ENCODE measurements around the gene ANAPC13. TPM values are rescaled to one million over a fixed set of nuclear protein-coding genes. Genes with fewer than 3 reads are reported as not detected.
A peak's percentile ranks its signal among the peaks of the same experiment; 100 is the strongest.

ANAPC13 gene
- total and polyA plus RNA-seq, 2 donors from 2014 or later = 55.3 to 160 TPM

DNA sequence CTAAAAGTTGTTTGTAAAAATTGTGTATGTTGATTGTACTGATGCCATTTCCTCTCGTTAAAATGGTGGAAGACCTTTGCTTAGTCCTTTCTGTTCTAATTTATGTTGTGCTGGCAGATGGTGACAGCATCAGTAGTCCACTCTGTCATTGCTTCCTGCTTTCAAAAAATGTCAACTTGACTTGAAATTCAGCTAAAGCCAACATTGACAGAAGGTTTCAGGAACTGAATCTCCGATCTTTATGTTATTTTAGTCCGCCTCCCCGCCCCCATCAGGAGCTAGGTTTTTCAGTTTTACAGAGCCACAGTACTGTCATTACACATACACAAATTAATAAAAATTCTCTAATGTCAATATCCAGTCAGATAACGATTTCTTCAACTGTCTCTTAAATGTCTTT is 1.6 kb upstream of the ANAPC13 start:
- Histone ChIP-seq H3K9ac (ENCODE audit: low read length in 3 of 3) (peak overlapping the region; percentile 37 to 85 (median 68)), H3K4me3 (ENCODE audit: low read length in 3 of 3) (peak overlapping the region; percentile 88 to 98 (median 88)), H3K36me3 (ENCODE audit: control insufficient read depth in 2 of 3, insufficient read depth in 3 of 3, low read length in 3 of 3) (peaks cover under 1 to 3% (median 3%) of the 10 kb centered on the region in 3 donors), H3K27ac (ENCODE audit: low read depth in 2 of 2, low read length in 2 of 2) (no peak overlapping the region), H3K27me3 (ENCODE audit: control insufficient read depth, insufficient read depth, low read length) (no peaks in the 10 kb centered on the region), H3K9me3 (ENCODE audit: control insufficient read depth in 2 of 3, insufficient read depth in 1 of 3, low read length in 3 of 3) (no peaks in the 10 kb centered on the region), H3K4me1 (ENCODE audit: control insufficient read depth in 2 of 3, insufficient read depth in 2 of 3, low read depth in 1 of 3, low read length in 3 of 3) (peaks cover 5 to 8% (median 7%) of the 10 kb centered on the region in 3 donors)
- no peak for TF ChIP-seq CTCF (IDR thresholded peaks at IDR 0.05; ENCODE audit: borderline replicate concordance, extremely low read depth, insufficient read depth)
- FAIRE-seq = no peak
- intact Hi-C loops (cut with DNase I) = no loop called here
- peak in 1 of 5 donors; percentile 40 for DNase-seq

DNA sequence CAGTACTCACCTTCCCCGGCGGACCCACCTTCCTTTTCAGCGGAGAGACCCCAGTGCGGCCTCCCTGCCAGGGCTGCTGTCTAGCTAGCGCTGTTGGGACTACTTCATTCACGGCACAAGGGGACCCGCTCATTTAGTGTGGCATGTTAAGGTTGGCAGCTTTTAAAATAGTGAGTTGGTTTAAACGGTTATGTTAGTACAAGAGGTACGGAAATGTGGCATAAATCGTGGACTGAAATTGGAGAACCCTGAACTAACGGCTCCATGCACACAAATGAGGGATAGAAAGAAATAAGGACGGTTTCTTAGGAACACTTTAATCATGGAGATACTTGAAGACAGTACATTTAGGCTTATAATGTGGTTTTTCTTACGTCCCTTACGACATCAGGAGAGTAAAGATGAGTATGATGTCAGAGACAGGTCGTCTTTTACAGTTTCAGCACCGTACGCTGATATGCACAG is 824 bp upstream of the ANAPC13 start:
- no peak for TF ChIP-seq CTCF (IDR thresholded peaks at IDR 0.05; ENCODE audit: borderline replicate concordance, extremely low read depth, insufficient read depth)
- peak overlapping the region; percentile 83 to 97 for H3K27ac ChIP-seq (ENCODE audit: low read depth in 2 of 2, low read length in 2 of 2)
- H3K4me3 ChIP-seq (ENCODE audit: low read length in 3 of 3) = peak overlapping the region; percentile 88 to 98 (median 88)
- peaks cover 5 to 8% (median 7%) of the 10 kb centered on the region in 3 donors for H3K4me1 ChIP-seq (ENCODE audit: control insufficient read depth in 2 of 3, insufficient read depth in 2 of 3, low read depth in 1 of 3, low read length in 3 of 3)
- H3K27me3 ChIP-seq (ENCODE audit: control insufficient read depth, insufficient read depth, low read length) = no peaks in the 10 kb centered on the region
- peak in 2 of 5 donors; percentile 58 to 66 for DNase-seq
- intact Hi-C loops (cut with DNase I) = no loop called here
- H3K36me3 ChIP-seq (ENCODE audit: control insufficient read depth in 2 of 3, insufficient read depth in 3 of 3, low read length in 3 of 3) = peaks cover 3 to 9% (median 4%) of the 10 kb centered on the region in 3 donors
- peak overlapping the region; percentile 68 to 85 (median 85) for H3K9ac ChIP-seq (ENCODE audit: low read length in 3 of 3)
- no peak for FAIRE-seq
- no peaks in the 10 kb centered on the region for H3K9me3 ChIP-seq (ENCODE audit: control insufficient read depth in 2 of 3, insufficient read depth in 1 of 3, low read length in 3 of 3)

DNA sequence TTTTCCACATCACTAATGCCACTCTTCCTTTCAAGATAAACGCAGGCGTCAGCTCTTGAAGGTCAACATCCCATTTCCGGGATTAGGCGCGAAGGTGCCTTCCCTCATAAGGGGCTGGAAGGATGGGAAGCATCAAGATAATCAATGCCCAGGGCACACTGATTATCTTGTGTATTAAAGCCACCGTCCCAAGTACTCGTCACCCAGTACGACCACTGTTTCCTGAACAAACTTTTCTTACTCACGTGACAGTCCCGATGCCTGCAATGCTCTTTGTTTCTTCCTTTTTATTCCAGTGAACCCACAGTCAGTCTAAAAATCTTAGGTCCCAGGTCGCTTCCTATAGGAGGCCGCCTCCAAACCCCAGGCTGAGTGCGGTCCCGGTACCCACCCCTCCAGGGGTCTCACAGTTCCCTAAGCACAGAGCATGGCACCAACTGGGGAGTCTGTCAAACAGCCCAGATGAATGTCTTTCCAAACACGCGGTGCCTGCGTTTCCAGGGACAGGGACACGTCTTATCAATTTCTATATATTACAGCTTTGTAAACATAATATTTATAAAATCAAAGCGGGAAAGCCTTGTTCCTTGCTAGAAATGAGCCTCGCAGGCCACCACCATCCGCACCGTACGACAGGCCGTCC is 589 bp downstream of the ANAPC13 start:
- H3K36me3 ChIP-seq (ENCODE audit: control insufficient read depth in 2 of 3, insufficient read depth in 3 of 3, low read length in 3 of 3) = peaks cover 9 to 24% (median 14%) of the 10 kb centered on the region in 3 donors
- peak overlapping the region; percentile 88 to 98 (median 98) for H3K4me3 ChIP-seq (ENCODE audit: low read length in 3 of 3)
- peak in 1 of 5 donors; percentile 64 for DNase-seq
- TF ChIP-seq CTCF (IDR thresholded peaks at IDR 0.05; ENCODE audit: borderline replicate concordance, extremely low read depth, insufficient read depth) = no peak
- H3K4me1 ChIP-seq (ENCODE audit: control insufficient read depth in 2 of 3, insufficient read depth in 2 of 3, low read depth in 1 of 3, low read length in 3 of 3) = peaks cover 7 to 8% (median 8%) of the 10 kb centered on the region in 3 donors
- H3K9me3 ChIP-seq (ENCODE audit: control insufficient read depth in 2 of 3, insufficient read depth in 1 of 3, low read length in 3 of 3) = no peaks in the 10 kb centered on the region
- H3K9ac ChIP-seq (ENCODE audit: low read length in 3 of 3) = peak overlapping the region; percentile 68 to 98 (median 68)
- H3K27me3 ChIP-seq (ENCODE audit: control insufficient read depth, insufficient read depth, low read length) = no peaks in the 10 kb centered on the region
- H3K27ac ChIP-seq (ENCODE audit: low read depth in 2 of 2, low read length in 2 of 2) = peak overlapping the region; percentile 83 to 97
- intact Hi-C loops (cut with DNase I) = no loop called here
- FAIRE-seq = no peak

Measured in kidney (tissue), 14 donors.